Sigmoid colon (tissue), 7 donors: ENCODE measurements around the gene P2RY13. TPM values are rescaled to one million over a fixed set of nuclear protein-coding genes. Genes with fewer than 3 reads are reported as not detected.

Source experiments
- DNase-seq: peaks from one replicate; pipeline ENCODE4 v3.0.0-alpha.2; 2019
- H3K27ac ChIP-seq, 4 donors: fragments of 200-600 bp; sonication (generic); one replicate each; pipeline ENCODE4 v1.5.1; 2016 to 2019; ENCODE audit warnings: mild to moderate bottlenecking in 1 of 4
- H3K27me3 ChIP-seq, 3 donors: fragments of 200-600 bp; sonication (generic); one replicate each; pipeline ENCODE4 v1.5.1; 2019; ENCODE audit warnings: mild to moderate bottlenecking in 1 of 3
- H3K36me3 ChIP-seq, 4 donors: fragments of 200-600 bp; sonication (generic); one replicate each; pipeline ENCODE4 v1.5.1; 2016 to 2019
- H3K4me1 ChIP-seq, 4 donors: fragments of 200-600 bp; sonication (generic); one replicate each; pipeline ENCODE4 v1.5.1; 2017 to 2019
- H3K4me3 ChIP-seq, 4 donors: fragments of 200-600 bp; sonication (generic); one replicate each; pipeline ENCODE4 v1.5.1; 2017 to 2019; ENCODE audit warnings: mild to moderate bottlenecking in 2 of 4, moderate library complexity in 1 of 4
- H3K9me3 ChIP-seq, 4 donors: fragments of 200-600 bp in 3 of 4; sonication (generic) in 3 of 4; one replicate each; pipeline versions ENCODE4 v1.5.1 to v1.6.1; 2013 to 2019
- CTCF ChIP-seq, 4 experiments: fragments of 450-650 bp in 3 of 4; fragments of 200-600 bp in 1 of 4; IDR thresholded peaks; one replicate each; pipeline ENCODE4 v1.5.1; 2016 to 2019; ENCODE audit warnings: antibody characterized with exemption in 4 of 4, mild to moderate bottlenecking in 3 of 4, moderate library complexity in 2 of 4
- EP300 ChIP-seq, 4 donors: sonication (generic); formaldehyde crosslinking; IDR thresholded peaks; one replicate each; pipeline ENCODE4 v1.6.1; 2017; ENCODE audit warnings: antibody characterized with exemption in 4 of 4
- POLR2A ChIP-seq, 2 donors: fragments of 450-650 bp; IDR thresholded peaks; one replicate each; pipeline ENCODE4 v1.6.1; 2016; ENCODE audit warnings: antibody characterized with exemption in 2 of 2, mild to moderate bottlenecking in 2 of 2, moderate library complexity in 2 of 2
- POLR2AphosphoS5 ChIP-seq, 4 donors: sonication (generic); formaldehyde crosslinking; IDR thresholded peaks; one replicate each; pipeline ENCODE4 v1.6.1; 2017; ENCODE audit warnings: antibody characterized with exemption in 4 of 4
- WGBS, 2 donors: extraction: QIAGEN DNeasy Blood & Tissue Kit; methylation state at CpG; one replicate each; pipeline ENCODE4 v1.1.7; 2013; 5-methylcytosine and 5-hydroxymethylcytosine counted together
- intact Hi-C: fragments of 100-400 bp; cut with DNase I; formaldehyde crosslinking; loops from one replicate; pipeline ENCODE4 v1.15.1; 2023
- polyA plus RNA-seq, 3 donors: library from polyadenylated mRNA; stranded (reverse); fragments of 200-250 nt; gene quantifications; one replicate each; pipeline ENCODE4 v1.2.3, GENCODE V29; 2013
- total RNA-seq, 4 donors: library from RNA; depleted of rRNA; stranded (reverse); fragments of >200 nt; gene quantifications; one replicate each; pipeline ENCODE4 v1.1.0, GENCODE V29; 2016
- donor health status: healthy with polysubstance abuse.
- donor health status: Bipolar disorder and iron deficiency.
- donor health status: healthy.

Gene P2RY13
- total and polyA plus RNA-seq, 7 donors: 0.28 to 3.9 (median 1.8) TPM

GRCh38 chr3:151285940-151286339, 43.4 kb downstream of the P2RY13 start:
- no peaks in the 10 kb centered on the region for H3K27me3 ChIP-seq
- no peaks in the 10 kb centered on the region for H3K9me3 ChIP-seq
- peaks cover 0 to 24% (median 10%) of the 10 kb centered on the region in 4 donors for H3K4me1 ChIP-seq
- 79 to 93% methylated on average over 1 of the region's 1 CpG for WGBS, 2 donors
- H3K36me3 ChIP-seq: no peaks in the 10 kb centered on the region
- no peak overlapping the region for H3K27ac ChIP-seq
- H3K4me3 ChIP-seq: no peak overlapping the region
- DNase-seq: no peak
- intact Hi-C loops: loop anchor here (10.0 kb wide), 1 partner anchor 549 kb away; no protein-coding TSS in a partner anchor
- TF ChIP-seq POLR2A (IDR thresholded peaks at IDR 0.05) (no peak), EP300 (IDR thresholded peaks at IDR 0.05) (no peak), POLR2AphosphoS5 (IDR thresholded peaks at IDR 0.05) (no peak), CTCF (IDR thresholded peaks at IDR 0.05) (no peak)

GRCh38 chr3:151283907-151284461, 45.4 kb downstream of the P2RY13 start:
- 10 to 24% methylated on average over 5 of the region's 5 CpGs for WGBS, 2 donors
- DNase-seq: peak; percentile 46
- intact Hi-C loops: loop anchor here (1.0 to 10.0 kb wide), 2 partner anchors 57 to 551 kb away; no protein-coding TSS in a partner anchor
- TF ChIP-seq CTCF (IDR thresholded peaks at IDR 0.05) (no peak), POLR2A (IDR thresholded peaks at IDR 0.05) (no peak)
- Histone ChIP-seq H3K9me3 (no peaks in the 10 kb centered on the region), H3K4me3 (no peak overlapping the region), H3K36me3 (no peaks in the 10 kb centered on the region), H3K27ac (peak overlapping the region in 2 of 4 donors; percentile 4 to 14), H3K27me3 (no peaks in the 10 kb centered on the region), H3K4me1 (peaks cover 0 to 37% (median 15%) of the 10 kb centered on the region in 4 donors)

- no peak for DNase-seq
- TF ChIP-seq CTCF (IDR thresholded peaks at IDR 0.05) (no peak), POLR2A (IDR thresholded peaks at IDR 0.05) (no peak), EP300 (IDR thresholded peaks at IDR 0.05) (no peak), POLR2AphosphoS5 (IDR thresholded peaks at IDR 0.05) (no peak)
- Histone ChIP-seq H3K36me3 (no peaks in the 10 kb centered on the region), H3K4me3 (no peak overlapping the region), H3K27ac (peak overlapping the region in 1 of 4 donors; percentile 4), H3K27me3 (no peaks in the 10 kb centered on the region), H3K4me1 (peaks cover 0 to 40% (median 15%) of the 10 kb centered on the region in 4 donors), H3K9me3 (no peaks in the 10 kb centered on the region)
- WGBS, 2 donors: 40 to 63% methylated on average over 4 of the region's 4 CpGs
- intact Hi-C loops: loop anchor here (1.0 to 10.0 kb wide), 2 partner anchors 56 to 551 kb away; no protein-coding TSS in a partner anchor
Observed at GRCh38 chr3:151283387-151283786, 46.0 kb downstream of the P2RY13 start.

GRCh38 chr3:151282921-151283320, 46.4 kb downstream of the P2RY13 start:
- Histone ChIP-seq H3K4me3 (no peak overlapping the region), H3K27me3 (no peaks in the 10 kb centered on the region), H3K4me1 (peaks cover 0 to 40% (median 15%) of the 10 kb centered on the region in 4 donors), H3K36me3 (no peaks in the 10 kb centered on the region), H3K27ac (peak overlapping the region in 2 of 4 donors; percentile 40 to 65), H3K9me3 (no peaks in the 10 kb centered on the region)
- no peak for TF ChIP-seq EP300 (IDR thresholded peaks at IDR 0.05)
- TF ChIP-seq CTCF (IDR thresholded peaks at IDR 0.05): peak; percentile 48 to 70 (median 58)
- intact Hi-C loops: loop anchor here (1.0 to 10.0 kb wide), 3 partner anchors 56 to 552 kb away; no protein-coding TSS in a partner anchor
- 0 to 1% methylated on average over 1 of the region's 1 CpG for WGBS, 2 donors
- DNase-seq: no peak
